SK-N-SH (cell line): ENCODE measurements around the gene DNAJC15. TPM values are rescaled to one million over a fixed set of nuclear protein-coding genes. Genes with fewer than 3 reads are reported as not detected.
A peak's percentile ranks its signal among the peaks of the same experiment; 100 is the strongest.

Experiments used
- CTCF ChIA-PET: fragments of 300-600, 350-600 bp; formaldehyde crosslinking; extraction: SDS; loops from one replicate; lab custom pipeline; 2021; lab: Yijun Ruan, JAX
- POLR2A ChIA-PET: fragments of 350-600 bp; sonication (Branson Sonifier 250); formaldehyde crosslinking; extraction: SDS; loops from one replicate; lab custom pipeline; 2020; ENCODE audit warnings: antibody characterized with exemption, inconsistent platforms; lab: Yijun Ruan, JAX
- DNase-seq: peaks from one replicate; pipeline ENCODE4 v3.0.0; 2012
- H2AFZ ChIP-seq: fragments of 200-600 bp; sonication (generic); 2 replicates; pipeline ENCODE4 v1.8.1; 2016; ENCODE audit warnings: antibody characterized with exemption, mild to moderate bottlenecking, low read depth
- H3F3A ChIP-seq: fragments of 200-600 bp; sonication (generic); replicated peaks from 2 replicates; pipeline ENCODE3; 2016; ENCODE audit warnings: antibody characterized with exemption, mild to moderate bottlenecking; ENCODE audit not compliant: insufficient read depth
- H3K27ac ChIP-seq, 2 experiments: fragments of 200-500 bp in 1 of 2; fragments of 200-600 bp in 1 of 2; sonication (Bioruptor generic) in 1 of 2; sonication (generic), shearing (Covaris generic) in 1 of 2; 2 replicates each; pipeline versions ENCODE4 v1.5.1 to v1.6.1; 2014 to 2016; ENCODE audit warnings: low read depth in 2 of 2, inconsistent platforms in 1 of 2, low read length in 1 of 2, mild to moderate bottlenecking in 1 of 2, mixed read lengths in 1 of 2
- H3K27me3 ChIP-seq: fragments of 200-600 bp; sonication (generic), shearing (Covaris generic); 2 replicates; pipeline ENCODE4 v1.6.1; 2016; ENCODE audit warnings: mixed run types; ENCODE audit not compliant: insufficient read depth
- H3K36me3 ChIP-seq, 2 experiments: fragments of 200-500 bp in 1 of 2; fragments of 200-600 bp in 1 of 2; sonication (Bioruptor generic) in 1 of 2; sonication (generic) in 1 of 2; replicated peaks in 1 of 2; 2 replicates each; pipeline versions ENCODE3 to v1.5.1; 2014 to 2016; ENCODE audit warnings: low read length in 1 of 2, mild to moderate bottlenecking in 1 of 2; ENCODE audit not compliant: insufficient read depth in 2 of 2, control insufficient read depth in 1 of 2
- H3K4me1 ChIP-seq, 2 experiments: fragments of 200-500 bp in 1 of 2; fragments of 200-600 bp in 1 of 2; sonication (Bioruptor generic) in 1 of 2; sonication (generic), shearing (Covaris generic) in 1 of 2; 2 replicates each; pipeline versions ENCODE4 v1.5.1 to v1.6.1; 2014 to 2016; ENCODE audit warnings: low read depth in 1 of 2, low read length in 1 of 2, mixed run types in 1 of 2; ENCODE audit not compliant: insufficient read depth in 2 of 2, control insufficient read depth in 1 of 2
- H3K4me2 ChIP-seq: fragments of 200-600 bp; sonication (generic), shearing (Covaris generic); 2 replicates; pipeline ENCODE4 v1.6.1; 2017; ENCODE audit warnings: mixed run types
- H3K4me3 ChIP-seq, 2 experiments: fragments of 200-500 bp in 1 of 2; fragments of 200-600 bp in 1 of 2; sonication (Bioruptor generic) in 1 of 2; sonication (generic), shearing (Covaris generic) in 1 of 2; 2 replicates each; pipeline versions ENCODE4 v1.5.1 to v1.8.1; 2014 to 2016; ENCODE audit warnings: low read depth in 2 of 2, inconsistent platforms in 1 of 2, low read length in 1 of 2, mild to moderate bottlenecking in 1 of 2, mixed read lengths in 1 of 2, moderate library complexity in 1 of 2
- H3K79me2 ChIP-seq: fragments of 200-600 bp; sonication (generic); 2 replicates; pipeline ENCODE4 v1.8.1; 2017; ENCODE audit warnings: mild to moderate bottlenecking; ENCODE audit not compliant: insufficient read depth
- H3K9ac ChIP-seq: fragments of 200-600 bp; sonication (generic); 2 replicates; pipeline ENCODE4 v1.6.1; 2017; ENCODE audit warnings: mixed run types
- H3K9me2 ChIP-seq: fragments of 200-600 bp; sonication (generic); 2 replicates; pipeline ENCODE4 v1.6.1; 2017; ENCODE audit warnings: mixed run types
- H3K9me3 ChIP-seq: fragments of 200-600 bp; sonication (generic); 2 replicates; pipeline ENCODE4 v1.6.1; 2017; ENCODE audit warnings: mixed run types, mild to moderate bottlenecking, moderate library complexity
- H4K20me1 ChIP-seq: fragments of 200-600 bp; sonication (generic); 2 replicates; pipeline ENCODE4 v1.6.1; 2017; ENCODE audit warnings: mild to moderate bottlenecking, mixed run types; ENCODE audit not compliant: insufficient read depth
- CHD2 ChIP-seq: fragments of 150-350 bp; IDR thresholded peaks from 2 replicates; pipeline ENCODE4 v1.6.1; 2018; ENCODE audit warnings: low read length; ENCODE audit not compliant: partially characterized antibody
- CTCF ChIP-seq: fragments of 200-600 bp; sonication (generic); IDR thresholded peaks from 2 replicates; pipeline ENCODE4 v1.6.1; 2017; ENCODE audit warnings: antibody characterized with exemption, mild to moderate bottlenecking, moderate library complexity
- ELF1 ChIP-seq: IDR thresholded peaks from 2 replicates; pipeline ENCODE4 v1.4.0; 2012
- EP300 ChIP-seq, 2 experiments: IDR thresholded peaks; 2 replicates each; pipeline versions ENCODE4 v1.4.0 to v1.6.1; 2012; ENCODE audit warnings: borderline replicate concordance in 1 of 2, low read depth in 1 of 2, low read length in 1 of 2
- FOSL2 ChIP-seq: IDR thresholded peaks from 2 replicates; pipeline ENCODE4 v1.4.0; 2012; ENCODE audit warnings: low read depth, mild to moderate bottlenecking, moderate library complexity, borderline replicate concordance
- FOXJ3 ChIP-seq: sonication (generic); formaldehyde crosslinking; IDR thresholded peaks from 2 replicates; pipeline ENCODE4 v1.5.1; 2020; ENCODE audit warnings: mild to moderate bottlenecking, missing genetic modification reagents
- GABPA ChIP-seq: IDR thresholded peaks from 2 replicates; pipeline ENCODE4 v1.4.0; 2012; ENCODE audit warnings: low read depth, mild to moderate bottlenecking
- JUND ChIP-seq: IDR thresholded peaks from 2 replicates; pipeline ENCODE4 v1.4.0; 2012
- MAX ChIP-seq: IDR thresholded peaks from 2 replicates; pipeline ENCODE4 v1.4.0; 2012; ENCODE audit warnings: low read depth
- MEF2A ChIP-seq: IDR thresholded peaks from 2 replicates; pipeline ENCODE4 v1.4.0; 2012; ENCODE audit warnings: low read depth, borderline replicate concordance
- MXI1 ChIP-seq: IDR thresholded peaks from 2 replicates; pipeline ENCODE4 v1.6.1; 2012; ENCODE audit warnings: mild to moderate bottlenecking, low read depth, low read length, improper control_type of control experiment
- NFIC ChIP-seq: IDR thresholded peaks from 2 replicates; pipeline ENCODE4 v1.4.0; 2012; ENCODE audit warnings: borderline replicate concordance
- NRF1 ChIP-seq: IDR thresholded peaks from 2 replicates; pipeline ENCODE4 v1.6.1; 2012; ENCODE audit warnings: low read depth, mild to moderate bottlenecking, low read length
- PBX3 ChIP-seq: IDR thresholded peaks from 2 replicates; pipeline ENCODE4; 2012
- RCOR1 ChIP-seq: fragments of 150-350 bp; IDR thresholded peaks from 2 replicates; pipeline ENCODE4 v1.6.1; 2017; ENCODE audit warnings: antibody characterized with exemption, low read length
- REST ChIP-seq: IDR thresholded peaks from 2 replicates; pipeline ENCODE4 v1.6.1; 2012; ENCODE audit warnings: mild to moderate bottlenecking, low read depth, low read length, moderate library complexity
- RXRA ChIP-seq: IDR thresholded peaks from 2 replicates; pipeline ENCODE4 v1.4.0; 2012; ENCODE audit warnings: low read depth, mild to moderate bottlenecking, borderline replicate concordance
- SMC3 ChIP-seq: IDR thresholded peaks from 2 replicates; pipeline ENCODE4 v1.6.1; 2012; ENCODE audit warnings: low read depth, low read length, improper control_type of control experiment
- TAF1 ChIP-seq: IDR thresholded peaks from 2 replicates; pipeline ENCODE4 v1.6.1; 2012; ENCODE audit warnings: low read depth, mild to moderate bottlenecking, low read length, moderate library complexity, borderline replicate concordance
- TCF12 ChIP-seq: IDR thresholded peaks from 2 replicates; pipeline ENCODE4 v1.4.0; 2012
- TEAD4 ChIP-seq: IDR thresholded peaks from 2 replicates; pipeline ENCODE4 v1.4.0; 2012; ENCODE audit warnings: mild to moderate bottlenecking, borderline replicate concordance; ENCODE audit not compliant: insufficient read depth
- USF1 ChIP-seq: IDR thresholded peaks from 2 replicates; pipeline ENCODE4 v1.4.0; 2012; ENCODE audit warnings: low read depth, borderline replicate concordance
- YY1 ChIP-seq: IDR thresholded peaks from 2 replicates; pipeline ENCODE4 v1.4.0; 2012; ENCODE audit warnings: low read depth, mild to moderate bottlenecking
- WGBS: methylation state at CpG from one replicate; pipeline ENCODE4 v1.1.6; 2017; ENCODE audit warnings: low lambda C conversion rate; 5-methylcytosine and 5-hydroxymethylcytosine counted together
- polyA plus RNA-seq, 3 experiments: library from polyadenylated mRNA; depleted of rRNA; stranded (reverse); fragments of >200 nt; gene quantifications; 2 replicates each; pipeline ENCODE4 v1.2.3, GENCODE V29; 2012
- TF ChIP-seq, protein P1 (sequence below): fragments of 150-350 bp; IDR thresholded peaks from 2 replicates; pipeline ENCODE4 v1.6.1; 2017; ENCODE audit warnings: antibody characterized with exemption, low read length, low read depth, borderline replicate concordance
- TF ChIP-seq, protein P2 (sequence below): fragments of 150-350 bp; IDR thresholded peaks from 2 replicates; pipeline ENCODE4 v1.6.1; 2016; ENCODE audit warnings: mild to moderate bottlenecking, low read depth, low read length

Gene DNAJC15
- polyA plus RNA-seq, 1 of the 3 experiments (the other 2 are of a cell fraction): 18.4 TPM

DNA sequence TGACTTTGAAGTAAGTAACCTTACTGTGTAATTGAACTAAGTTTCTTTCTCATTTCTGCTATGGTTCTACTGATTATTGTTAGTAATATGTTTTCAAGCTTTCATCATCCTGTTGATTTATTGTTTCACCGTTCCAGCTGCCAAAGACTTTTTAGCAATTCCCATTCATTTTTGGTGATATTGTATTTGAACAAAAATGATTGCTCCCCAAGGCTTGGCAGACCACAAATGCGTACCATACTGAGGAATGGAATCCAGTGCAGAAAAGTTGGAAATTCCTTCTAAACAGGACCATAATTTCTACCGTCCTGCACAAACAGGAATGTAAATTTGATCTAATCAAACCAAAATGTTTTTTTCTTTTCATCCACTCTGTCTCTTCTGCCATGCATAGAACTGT, 42.1 kb upstream of the DNAJC15 start:
- no peaks in the 10 kb centered on the region for H4K20me1 ChIP-seq
- H3K27me3 ChIP-seq: no peaks in the 10 kb centered on the region
- H3K36me3 ChIP-seq: no peaks in the 10 kb centered on the region
- no peak overlapping the region for H3K9ac ChIP-seq
- DNase-seq: no peak
- H3K4me1 ChIP-seq: peaks cover 0 to 5% of the 10 kb centered on the region in 2 experiments; a peak in 1 of 4 replicates
- ChIA-PET POLR2A (no interaction called here), CTCF (no interaction called here)
- no peaks in the 10 kb centered on the region for H3K79me2 ChIP-seq
- no peak overlapping the region; the same call in 1 of the 2 replicates for H2AFZ ChIP-seq
- no peaks in the 10 kb centered on the region for H3F3A ChIP-seq
- no peak overlapping the region; the same call in 1 of the 2 replicates for H3K4me2 ChIP-seq
- no peak overlapping the region; a peak in 1 of 4 replicates for H3K27ac ChIP-seq
- no peak overlapping the region for H3K4me3 ChIP-seq
- H3K9me3 ChIP-seq: no peaks in the 10 kb centered on the region
- no peaks in the 10 kb centered on the region for H3K9me2 ChIP-seq
- 11% methylated on average over 3 of the region's 3 CpGs for WGBS
- no peak for TF ChIP-seq MEF2A
- TF ChIP-seq, protein P1, sequence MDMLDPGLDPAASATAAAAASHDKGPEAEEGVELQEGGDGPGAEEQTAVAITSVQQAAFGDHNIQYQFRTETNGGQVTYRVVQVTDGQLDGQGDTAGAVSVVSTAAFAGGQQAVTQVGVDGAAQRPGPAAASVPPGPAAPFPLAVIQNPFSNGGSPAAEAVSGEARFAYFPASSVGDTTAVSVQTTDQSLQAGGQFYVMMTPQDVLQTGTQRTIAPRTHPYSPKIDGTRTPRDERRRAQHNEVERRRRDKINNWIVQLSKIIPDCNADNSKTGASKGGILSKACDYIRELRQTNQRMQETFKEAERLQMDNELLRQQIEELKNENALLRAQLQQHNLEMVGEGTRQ: no peak
- TF ChIP-seq GABPA: no peak
- no peak for TF ChIP-seq MXI1
- no peak for TF ChIP-seq MAX
- TF ChIP-seq RCOR1: no peak
- TF ChIP-seq TCF12: peak; percentile 91
- peak; percentile 96 for TF ChIP-seq PBX3
- TF ChIP-seq FOXJ3 (CRISPR knock-in tag): no peak
- TF ChIP-seq EP300 (IDR thresholded peaks at IDR 0.05; ENCODE audit: borderline replicate concordance in 1 of 2, low read depth in 1 of 2, low read length in 1 of 2): peak; percentile 3 to 85; a peak in 3 of 4 replicates
- TF ChIP-seq TAF1: no peak
- TF ChIP-seq CTCF: no peak
- TF ChIP-seq TEAD4: peak; percentile 86
- no peak for TF ChIP-seq RXRA
- TF ChIP-seq NRF1: no peak
- TF ChIP-seq USF1: no peak
- TF ChIP-seq FOSL2: no peak; the same call in 1 of the 2 replicates
- no peak for TF ChIP-seq CHD2
- peak; percentile 87 for TF ChIP-seq JUND
- TF ChIP-seq ELF1: no peak
- TF ChIP-seq NFIC: peak; percentile 65
- TF ChIP-seq REST: no peak
- TF ChIP-seq SMC3: no peak
- TF ChIP-seq YY1: no peak
- TF ChIP-seq, protein P2, sequence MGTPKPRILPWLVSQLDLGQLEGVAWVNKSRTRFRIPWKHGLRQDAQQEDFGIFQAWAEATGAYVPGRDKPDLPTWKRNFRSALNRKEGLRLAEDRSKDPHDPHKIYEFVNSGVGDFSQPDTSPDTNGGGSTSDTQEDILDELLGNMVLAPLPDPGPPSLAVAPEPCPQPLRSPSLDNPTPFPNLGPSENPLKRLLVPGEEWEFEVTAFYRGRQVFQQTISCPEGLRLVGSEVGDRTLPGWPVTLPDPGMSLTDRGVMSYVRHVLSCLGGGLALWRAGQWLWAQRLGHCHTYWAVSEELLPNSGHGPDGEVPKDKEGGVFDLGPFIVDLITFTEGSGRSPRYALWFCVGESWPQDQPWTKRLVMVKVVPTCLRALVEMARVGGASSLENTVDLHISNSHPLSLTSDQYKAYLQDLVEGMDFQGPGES: no peak
